Fibroblast of the conjunctiva (primary cell): ENCODE measurements around the gene FPGT.
A peak's percentile ranks its signal among the peaks of the same experiment; 100 is the strongest.
"Not testable (repeated sequence)": the region's sequence is repeated elsewhere in the genome, so short reads cannot be mapped to it uniquely, and the experiment has no call there.

Experiments
- DNase-seq: peaks from one replicate; pipeline ENCODE4 v3.0.0-alpha.2; 2010; ENCODE audit warnings: low read depth

FPGT gene

DNA sequence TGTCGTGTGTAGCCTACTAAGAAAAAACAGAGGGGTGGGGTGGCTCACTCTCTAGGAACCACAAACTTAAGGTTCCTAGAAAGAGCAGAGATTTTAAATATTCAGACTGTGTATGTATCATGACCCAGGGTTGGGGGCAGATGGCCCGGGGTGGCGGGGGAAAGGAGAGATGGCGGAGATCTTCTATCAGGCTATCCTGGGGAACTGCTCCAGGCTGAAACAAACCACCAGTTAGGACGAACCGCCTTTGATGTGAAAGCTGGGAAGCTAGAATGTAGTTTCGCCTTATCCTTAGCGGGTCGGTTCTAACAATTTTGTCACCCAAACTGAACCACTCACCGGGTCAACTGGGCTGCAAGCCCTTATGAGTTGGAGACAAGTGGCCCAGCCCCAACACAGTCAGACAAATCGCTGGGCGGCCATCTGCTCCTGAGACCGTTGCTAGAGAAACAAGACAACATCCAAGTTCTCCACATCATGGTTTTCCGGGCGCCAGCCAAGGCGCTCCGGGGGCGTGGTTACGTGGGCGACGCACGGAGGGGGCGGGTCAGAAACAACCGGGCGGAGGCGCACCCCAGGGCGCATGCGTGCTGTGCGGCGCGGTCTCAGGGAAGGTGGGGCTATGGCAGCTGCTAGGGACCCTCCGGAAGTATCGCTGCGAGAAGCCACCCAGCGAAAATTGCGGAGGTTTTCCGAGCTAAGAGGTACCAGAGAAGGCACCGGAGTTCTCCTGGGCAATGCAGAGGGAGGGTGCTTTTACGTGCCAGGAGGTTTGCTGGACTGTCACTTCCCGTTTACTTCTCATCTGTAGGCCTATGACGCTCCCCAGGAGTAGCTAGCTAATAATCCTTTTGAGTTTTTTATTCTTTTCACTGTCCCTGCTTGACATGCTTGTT, at the start of gene FPGT, which contains the start of gene LRRIQ3:
Gene FPGT, plus strand, starts transcription at position 586 of the 896 bp plus-strand sequence. Its CDS starts 37 bp downstream, at position 623.
Gene LRRIQ3, minus strand, starts transcription at position 520 of the 896 bp plus-strand sequence. CDS start 14,492 bp downstream, outside the sequence.
- peak; percentile 93 for DNase-seq

DNA sequence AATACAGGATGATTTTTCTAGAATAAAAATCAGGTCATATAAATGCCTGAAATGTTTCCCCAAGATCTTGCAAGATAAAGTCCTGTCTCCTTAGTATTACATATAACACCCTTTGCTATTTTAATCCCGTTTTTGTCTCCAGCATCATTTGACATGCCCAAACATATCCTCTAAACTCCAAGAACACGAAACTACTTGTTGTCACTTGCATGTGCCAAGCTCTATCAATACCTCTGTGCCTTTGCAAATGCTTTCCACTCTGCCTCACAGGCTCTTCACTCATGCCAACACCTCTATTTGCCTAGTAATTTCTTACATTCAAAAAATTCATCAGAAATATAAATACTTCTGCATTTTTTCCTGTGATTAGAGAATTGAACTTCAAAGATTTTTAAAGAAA, 38.0 kb upstream of the FPGT start:
- no peak for DNase-seq

DNA sequence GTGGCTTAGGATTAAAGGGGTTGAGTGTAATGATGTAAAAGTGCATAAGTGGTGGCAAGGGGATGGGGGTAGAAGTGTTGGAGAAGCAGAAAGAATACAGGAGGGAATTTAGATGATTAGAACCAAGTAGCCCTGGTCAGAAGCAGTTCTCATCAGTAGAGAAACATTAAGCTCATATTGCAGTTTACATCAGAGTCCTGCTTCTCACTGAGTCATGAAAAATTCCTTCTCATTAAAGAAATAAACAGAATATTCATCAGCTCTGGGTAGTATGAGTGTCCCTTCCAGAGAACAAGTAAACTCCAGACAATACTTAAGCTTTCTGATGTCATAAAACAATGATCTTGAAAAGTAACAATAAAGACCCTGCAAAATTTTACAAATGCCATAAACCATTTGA, 36.5 kb upstream of the FPGT start:
- no peak for DNase-seq

DNA sequence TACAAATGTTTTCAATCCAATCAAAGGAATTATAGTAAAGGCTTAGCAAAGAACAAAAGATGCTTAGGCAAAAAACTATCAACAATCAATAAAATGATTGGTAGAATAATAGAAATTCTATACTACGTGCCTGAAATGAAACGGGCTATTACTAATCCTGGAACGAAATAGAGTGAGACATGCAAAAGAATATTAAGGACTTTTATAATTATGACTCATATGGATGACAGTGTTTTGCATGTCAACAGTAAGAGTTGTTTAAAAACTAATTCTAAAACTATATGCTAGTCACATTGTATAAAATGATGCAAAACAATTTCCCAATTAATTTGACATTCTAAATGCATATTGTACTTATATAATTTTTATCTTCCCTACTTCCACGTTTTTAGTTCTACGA, 35.7 kb upstream of the FPGT start:
- DNase-seq = no peak

DNA sequence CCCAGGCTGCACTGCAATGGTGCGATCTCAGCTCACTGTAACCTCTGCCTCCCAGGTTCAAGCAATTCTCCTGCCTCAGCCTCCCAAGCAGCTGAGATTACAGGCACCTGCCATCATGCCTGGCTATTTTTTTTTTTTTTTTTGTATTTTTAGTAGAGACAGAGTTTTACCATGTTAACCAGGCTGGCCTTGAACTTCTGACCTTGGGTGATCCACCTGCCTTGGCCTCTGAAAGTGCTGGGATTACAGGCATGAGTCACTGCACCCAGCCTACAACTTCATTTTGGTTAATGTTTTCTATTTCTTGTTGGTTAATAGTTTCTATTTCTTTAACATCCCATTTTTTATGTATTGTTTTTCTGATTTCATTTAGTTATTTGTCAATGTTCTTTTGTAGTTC, 23.6 kb upstream of the FPGT start:
- DNase-seq = not testable (repeated sequence)

DNA sequence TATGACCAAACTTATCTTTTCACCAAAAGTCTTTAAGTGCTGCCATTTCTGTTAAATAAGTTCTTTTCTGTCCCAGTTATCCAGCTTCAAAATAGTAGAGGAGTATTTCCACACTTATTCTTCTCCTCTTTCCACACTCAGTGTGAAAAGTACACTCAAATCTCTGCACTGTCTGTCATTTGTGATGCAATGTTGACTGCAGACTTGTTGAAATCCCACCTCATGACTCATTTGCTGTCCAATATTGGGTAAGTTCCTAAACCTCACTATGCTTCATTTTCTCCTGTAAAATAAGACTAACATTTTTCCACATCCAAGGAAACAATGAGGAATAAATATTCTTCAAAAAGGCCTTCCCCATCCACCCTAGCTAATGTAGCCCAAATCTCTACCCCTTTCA, 17.6 kb upstream of the FPGT start:
- no peak for DNase-seq

DNA sequence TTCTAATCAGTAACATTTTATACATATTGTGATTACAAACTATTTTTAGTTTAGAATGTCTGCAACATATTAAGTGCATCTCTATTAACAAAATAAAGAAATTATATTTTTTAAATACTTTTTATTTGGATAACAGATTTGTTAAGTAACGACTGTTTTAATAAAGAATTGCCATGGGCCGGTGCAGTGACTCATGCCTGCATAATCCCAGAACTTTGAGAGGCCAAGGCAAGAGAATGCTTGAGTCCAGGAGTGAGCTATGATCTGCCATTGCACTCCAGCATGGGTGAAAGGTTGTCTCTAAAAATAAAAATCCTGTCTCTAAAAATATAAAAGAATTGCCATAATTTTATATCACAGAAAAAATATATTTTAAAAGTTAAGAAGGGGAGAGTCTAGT, 4.1 kb upstream of the FPGT start:
- DNase-seq = peak; percentile 23

DNA sequence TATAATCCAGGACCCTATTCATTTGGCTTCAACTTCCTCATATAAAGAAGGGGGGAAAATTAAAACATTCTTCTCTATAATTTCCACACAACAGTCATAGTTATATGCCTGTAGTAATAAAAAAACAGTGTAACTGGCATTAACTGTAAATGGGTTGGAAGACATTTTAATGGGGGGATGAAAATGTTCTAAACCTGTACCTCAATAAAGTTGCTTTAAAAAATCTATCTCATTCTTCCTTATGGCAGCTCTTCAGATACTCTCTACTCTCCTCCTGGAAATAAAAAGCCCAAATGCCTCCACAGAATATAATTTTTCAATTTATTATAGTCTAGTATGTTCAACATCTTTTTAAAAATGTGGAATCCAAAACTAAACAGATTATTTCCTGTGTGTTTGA, 2.7 kb upstream of the FPGT start:
- no peak for DNase-seq

DNA sequence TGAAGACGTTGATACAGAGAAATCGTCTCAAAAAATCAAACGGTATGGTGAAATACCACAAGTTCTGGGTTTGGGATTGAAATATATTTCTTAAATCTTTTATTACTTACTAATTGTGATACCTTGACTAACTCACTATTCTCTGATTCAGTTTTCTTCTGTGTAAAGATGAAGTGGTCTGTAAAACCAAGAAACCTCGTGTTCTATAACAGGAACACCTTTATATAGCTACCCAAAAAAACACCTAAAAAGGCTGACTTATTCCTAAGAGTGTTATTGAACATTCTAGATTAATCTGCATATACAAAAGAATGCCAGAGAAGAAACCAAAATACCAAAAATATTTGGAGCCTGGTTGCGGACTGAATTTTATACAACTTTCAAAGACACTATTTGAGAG, 787 bp upstream of the FPGT start:
- DNase-seq = no peak

DNA sequence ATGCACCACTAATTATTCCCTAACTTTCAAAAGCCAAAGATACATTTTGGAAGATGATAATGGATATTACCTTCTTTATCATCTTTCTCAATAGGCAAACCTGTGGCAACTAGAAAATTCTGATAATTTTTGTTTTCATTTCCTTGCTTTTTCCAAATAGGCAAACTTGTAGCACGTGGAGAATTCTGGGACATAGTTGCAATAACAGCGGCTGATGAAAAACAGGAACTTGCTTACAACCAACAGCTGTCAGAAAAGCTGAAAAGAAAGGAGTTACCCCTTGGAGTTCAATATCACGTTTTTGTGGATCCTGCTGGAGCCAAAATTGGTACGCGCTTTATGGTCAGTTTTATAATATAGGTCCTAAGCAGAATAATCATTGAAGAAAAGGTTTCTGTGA, 1.5 kb downstream of the FPGT start:
- no peak for DNase-seq

DNA sequence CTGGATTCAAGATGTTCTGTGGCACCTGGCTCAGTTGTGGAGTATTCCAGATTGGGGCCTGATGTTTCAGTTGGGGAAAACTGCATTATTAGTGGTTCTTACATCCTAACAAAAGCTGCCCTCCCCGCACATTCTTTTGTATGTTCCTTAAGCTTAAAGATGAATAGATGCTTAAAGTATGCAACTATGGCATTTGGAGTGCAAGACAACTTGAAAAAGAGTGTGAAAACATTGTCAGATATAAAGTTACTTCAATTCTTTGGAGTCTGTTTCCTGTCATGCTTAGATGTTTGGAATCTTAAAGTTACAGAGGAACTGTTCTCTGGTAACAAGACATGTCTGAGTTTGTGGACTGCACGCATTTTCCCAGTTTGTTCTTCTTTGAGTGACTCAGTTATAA, 7.2 kb downstream of the FPGT start:
- no peak for DNase-seq

DNA sequence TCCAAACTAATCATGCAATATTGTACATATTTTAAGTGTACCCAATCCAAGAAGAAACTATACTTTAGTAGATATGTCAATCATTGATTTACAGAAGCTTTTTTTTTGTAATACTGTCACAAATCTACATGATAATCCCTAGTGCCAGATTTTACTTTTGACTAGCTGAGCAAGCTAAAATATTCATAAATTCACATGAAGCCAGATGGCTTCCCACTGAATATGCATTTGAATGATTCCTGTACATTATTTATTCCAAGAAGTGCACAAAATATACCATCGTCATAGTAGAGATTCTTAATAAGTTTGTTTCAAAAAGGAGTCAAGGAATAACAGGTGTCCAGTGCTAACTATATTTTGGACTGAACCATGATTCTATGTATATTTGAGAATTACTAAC, 17.2 kb downstream of the FPGT start:
- no peak for DNase-seq

DNA sequence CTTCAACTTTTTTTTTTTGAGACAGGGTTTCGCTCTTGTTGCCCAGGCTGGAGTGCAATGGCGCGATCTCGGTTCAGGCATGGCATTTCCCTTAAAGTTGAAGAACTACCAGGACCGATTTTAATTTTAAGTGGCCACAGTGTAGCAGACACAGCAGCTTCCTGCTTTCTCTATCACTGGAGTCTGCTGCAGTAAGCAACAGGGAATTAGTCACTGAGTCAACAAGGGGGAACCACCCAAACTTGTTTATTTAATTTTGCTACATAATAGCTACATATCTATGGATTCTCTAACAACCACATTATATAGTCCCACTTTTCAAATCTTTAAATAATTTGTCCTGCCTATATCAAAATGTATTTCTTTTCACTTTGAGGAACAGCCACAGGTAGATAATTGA, 24.7 kb downstream of the FPGT start:
- no peak for DNase-seq

DNA sequence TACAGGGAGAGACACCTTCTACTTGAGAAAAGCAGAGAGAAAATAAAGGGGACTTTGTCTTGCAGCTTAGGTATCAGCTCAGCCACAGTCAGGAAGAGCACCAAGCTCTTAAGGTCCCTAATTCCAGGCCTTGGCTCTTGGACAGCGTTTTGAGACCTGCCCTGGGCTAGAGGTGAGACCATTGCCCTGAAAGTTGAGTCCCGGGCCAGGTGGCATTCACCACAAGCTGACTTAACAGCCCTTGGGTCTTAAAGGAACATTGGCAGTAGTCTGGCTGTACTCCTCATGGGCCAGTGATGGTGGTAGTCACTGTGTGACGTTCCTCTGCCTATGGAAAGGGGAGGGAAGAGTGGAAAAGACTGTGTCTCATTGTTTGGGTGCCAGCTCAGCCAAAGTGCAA, 25.4 kb downstream of the FPGT start:
- no peak for DNase-seq

DNA sequence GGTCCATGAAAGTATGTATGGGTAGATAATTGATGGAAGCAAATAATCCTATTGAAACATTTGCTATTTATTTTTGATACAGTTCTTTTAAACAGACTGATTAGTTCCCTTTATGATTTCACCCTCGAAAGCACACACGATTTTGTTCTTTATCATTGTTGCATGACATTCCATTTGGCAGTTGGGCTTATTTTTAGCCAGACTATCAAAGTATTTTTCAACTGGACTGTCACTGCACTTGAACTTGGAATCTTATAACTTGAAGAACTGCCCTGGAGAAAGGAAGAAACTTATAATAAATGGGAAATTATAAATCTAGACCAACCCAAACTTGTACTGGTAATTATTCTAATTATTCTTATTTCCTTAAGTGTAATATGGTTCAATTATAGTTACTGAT, 37.1 kb downstream of the FPGT start, which contains the start of gene TNNI3K:
Gene TNNI3K, plus strand, starts transcription at position 235 of the 400 bp plus-strand sequence. Its CDS starts 65 bp downstream, at position 300.
- no peak for DNase-seq

DNA sequence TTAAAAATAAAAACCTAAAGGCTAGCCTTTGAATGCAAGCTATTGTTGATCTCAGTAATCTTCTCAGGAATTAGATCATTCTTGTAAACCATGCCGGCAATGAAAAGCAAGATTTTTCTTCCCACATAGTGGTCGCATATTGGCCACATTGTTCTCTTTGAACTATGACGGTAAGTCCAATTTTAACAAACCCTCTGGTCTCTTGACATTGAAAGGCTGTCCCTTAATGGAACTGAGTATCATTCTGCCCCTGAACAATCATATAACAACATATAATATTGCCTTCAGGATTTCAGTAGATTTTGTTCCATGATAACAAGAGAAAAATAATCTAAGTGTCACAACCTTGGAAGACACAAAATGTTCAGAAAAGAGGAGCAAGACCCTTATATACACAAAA, 38.4 kb downstream of the FPGT start:
- DNase-seq = no peak

DNA sequence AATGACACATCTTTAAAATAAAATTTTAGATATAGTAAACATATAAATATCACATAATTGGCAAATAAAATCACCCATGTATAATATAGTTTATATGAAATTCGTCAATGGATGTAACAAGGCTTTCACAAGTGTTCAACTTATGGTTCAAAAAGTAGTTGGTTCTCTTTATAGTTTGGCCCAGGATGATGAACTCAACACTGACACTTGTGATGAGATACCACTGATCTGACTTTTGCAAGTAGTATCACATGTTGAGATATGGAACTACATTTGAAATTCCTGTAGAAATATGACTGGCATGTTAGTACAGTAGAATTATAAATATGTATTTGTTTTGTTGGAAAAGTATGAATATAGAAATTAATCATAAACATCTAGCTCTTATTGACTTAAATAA, 39.0 kb downstream of the FPGT start:
- no peak for DNase-seq

DNA sequence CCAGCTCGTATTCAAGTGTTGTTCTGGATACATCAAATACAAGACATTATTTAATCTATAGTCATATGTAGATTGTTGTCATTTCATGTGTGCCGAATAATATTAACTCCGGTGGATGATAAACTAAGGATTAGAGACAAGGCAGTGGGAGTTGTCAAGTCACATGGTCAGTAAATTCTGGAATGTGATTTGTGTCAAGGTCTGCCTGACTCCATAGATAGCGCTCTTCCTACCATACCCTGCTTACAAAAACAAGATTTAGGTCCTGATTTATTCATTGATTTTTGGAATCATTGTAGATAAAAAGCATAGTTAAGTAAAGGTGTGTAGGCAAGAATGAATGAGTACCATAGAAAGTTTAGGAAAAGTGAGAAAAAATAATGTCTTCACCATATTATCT, 39.7 kb downstream of the FPGT start:
- DNase-seq = no peak

DNA sequence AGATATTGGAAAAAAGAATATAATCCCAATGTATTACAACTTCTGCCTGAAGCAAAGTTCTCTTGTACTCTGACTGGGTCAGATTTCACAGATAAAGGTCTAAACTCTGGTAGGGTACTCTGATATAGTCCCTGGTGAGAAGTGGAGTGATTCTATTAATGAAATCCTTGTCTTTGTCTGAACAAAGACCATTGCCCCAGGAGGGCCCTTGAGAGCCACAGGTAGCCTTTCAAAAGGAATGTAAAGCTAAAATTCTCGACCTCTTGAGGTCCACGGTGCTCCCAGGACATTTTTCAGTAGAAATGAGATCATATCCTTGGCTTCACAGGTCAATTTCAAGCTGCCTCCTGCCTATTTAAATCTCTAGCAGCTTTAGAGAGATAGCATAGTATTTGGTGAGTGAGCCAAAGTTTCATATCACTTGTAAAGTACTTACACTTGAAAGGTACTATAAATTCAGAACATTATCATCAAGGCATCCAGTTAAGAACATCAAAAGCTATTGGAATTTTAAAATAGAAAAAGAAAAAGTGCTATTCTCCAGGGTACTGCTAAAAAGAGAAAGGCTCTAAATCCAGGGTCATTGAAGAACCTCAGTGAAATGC, 47.2 kb downstream of the FPGT start:
- no peak for DNase-seq

DNA sequence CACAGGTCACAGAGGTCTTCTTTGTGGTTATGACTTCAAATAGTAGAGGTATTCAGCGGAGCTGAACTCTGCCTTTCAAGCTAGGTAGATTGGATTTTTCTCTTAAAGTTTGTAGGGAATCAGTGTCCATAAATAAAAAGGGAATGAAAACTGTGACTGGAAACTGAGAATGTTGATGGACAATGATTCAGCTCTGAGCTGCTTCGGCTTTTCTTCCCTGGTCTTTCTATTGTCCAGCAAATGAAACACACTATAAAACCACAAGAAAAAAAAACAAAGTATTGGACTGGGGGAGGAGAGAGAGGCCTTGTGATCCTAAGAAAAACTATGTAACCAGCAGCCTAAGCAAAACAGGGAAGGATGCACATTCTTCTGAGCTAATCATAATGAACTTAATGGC, 48.3 kb downstream of the FPGT start:
- DNase-seq = no peak

DNA sequence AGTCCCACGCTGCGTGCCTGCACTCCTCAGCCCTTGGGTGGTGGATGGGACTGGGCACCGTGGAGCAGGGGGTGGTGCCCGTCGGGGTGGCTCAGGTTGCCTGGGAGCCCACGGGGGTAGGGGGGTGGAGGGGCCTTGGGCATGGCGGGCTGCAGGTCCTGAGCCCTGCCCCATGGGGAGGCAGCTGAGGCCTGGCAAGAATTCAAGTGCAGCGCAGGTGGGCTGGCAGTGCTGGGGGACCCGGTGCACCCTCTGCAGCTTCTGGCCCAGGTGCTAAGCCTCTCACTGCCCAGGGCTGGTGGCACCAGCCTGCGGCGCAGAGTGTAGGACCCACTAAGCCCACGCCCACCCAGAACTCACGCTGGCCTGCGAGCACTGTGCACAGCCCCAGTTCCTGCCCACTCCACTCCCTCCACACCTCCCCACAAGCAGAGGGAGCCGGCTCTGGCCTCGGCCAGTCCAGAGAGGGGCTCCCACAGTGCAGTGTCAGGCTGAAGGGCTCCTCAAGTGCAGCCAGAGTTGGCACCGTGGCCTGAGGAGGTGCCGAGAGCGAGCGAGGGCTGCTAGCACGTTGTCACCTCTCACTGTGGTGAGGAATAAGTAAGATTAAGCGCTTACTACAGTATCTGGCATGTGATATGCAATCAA, 50.0 kb downstream of the FPGT start:
- DNase-seq = no peak

DNA sequence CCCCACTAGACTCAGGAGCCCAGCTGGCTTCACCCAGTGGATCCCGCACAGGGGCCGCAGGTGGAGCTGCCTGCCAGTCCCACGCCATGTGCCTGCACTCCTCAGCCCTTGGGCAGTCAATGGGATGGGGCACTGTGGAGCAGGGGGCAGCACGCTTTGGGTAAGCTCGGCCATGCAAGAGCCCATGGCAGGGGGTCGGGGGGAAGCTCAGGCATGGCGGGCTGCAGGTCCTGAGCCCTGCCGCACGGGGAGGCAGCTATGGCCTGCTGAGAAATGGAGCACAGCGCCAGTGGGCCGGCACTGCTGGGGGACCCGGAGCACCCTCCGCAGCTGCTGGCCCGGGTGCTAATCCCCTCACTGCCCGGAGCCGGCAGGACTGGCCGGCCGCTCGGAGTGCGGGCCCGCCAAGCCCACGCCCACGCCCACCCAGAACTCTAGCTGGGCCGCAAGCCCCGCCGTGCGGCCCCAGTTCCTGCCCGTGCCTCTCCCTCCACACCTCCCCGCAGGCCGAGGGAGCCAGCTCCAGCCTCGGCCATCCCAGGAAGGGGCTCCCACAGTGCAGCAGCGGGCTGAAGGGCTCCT, 55.3 kb downstream of the FPGT start:
- DNase-seq = not testable (repeated sequence)
